GM19468 (cell line): ENCODE results near the gene CTU2.

Experiments used
- ATAC-seq: cut with Tn5 transposase; IDR thresholded peaks from one replicate; pipeline ENCODE4 v1.9.1; 2021; ENCODE audit warnings: mild to moderate bottlenecking, moderate library complexity, moderate number of reproducible peaks; ENCODE audit not compliant: unreplicated experiment; ENCODE audit errors: extremely low read depth

CTU2 gene

DNA sequence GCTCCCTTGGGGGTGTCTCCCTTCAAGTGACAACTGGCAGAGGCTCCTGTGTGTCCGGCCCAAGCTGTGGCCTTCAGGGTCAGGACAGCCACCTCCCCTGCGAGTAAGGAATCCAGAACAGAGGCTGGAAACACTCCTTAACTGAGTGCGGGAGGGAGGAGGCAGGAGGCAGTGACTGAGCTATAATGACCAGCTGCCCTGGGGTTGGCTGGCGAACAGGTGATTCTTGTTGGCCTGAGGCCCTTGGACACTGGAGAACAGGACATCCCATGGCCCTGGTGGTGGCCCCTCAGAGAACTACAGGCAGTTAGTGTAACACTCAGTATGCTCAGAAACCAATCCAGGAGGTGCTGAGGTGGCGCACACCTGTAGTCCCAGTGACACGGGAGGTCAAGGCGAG, 10.6 kb upstream of the CTU2 start:
- no peak for ATAC-seq

DNA sequence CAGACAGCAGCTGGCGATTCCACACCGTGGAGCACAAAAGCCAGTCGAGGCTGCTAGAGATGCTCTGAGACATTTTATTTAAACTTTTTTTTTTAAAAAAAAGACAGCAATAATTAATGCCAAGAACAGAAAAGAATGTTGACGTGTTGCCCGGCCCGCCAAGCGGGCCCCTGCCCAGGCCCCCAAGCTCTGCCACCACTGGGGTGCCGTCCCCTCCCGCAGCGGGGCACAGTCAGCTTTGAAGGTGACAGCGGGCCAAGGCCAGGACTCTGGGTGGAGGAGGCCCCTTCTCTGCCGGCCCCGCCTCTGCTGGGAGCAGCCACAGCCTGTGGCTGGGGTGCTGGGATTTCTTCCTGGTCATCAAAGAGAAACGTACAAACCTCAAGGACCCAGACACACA, 9.9 kb upstream of the CTU2 start:
- ATAC-seq: no peak

GRCh38 chr16:88697116-88697830, 9.0 kb upstream of the CTU2 start:
- ATAC-seq: no peak

DNA sequence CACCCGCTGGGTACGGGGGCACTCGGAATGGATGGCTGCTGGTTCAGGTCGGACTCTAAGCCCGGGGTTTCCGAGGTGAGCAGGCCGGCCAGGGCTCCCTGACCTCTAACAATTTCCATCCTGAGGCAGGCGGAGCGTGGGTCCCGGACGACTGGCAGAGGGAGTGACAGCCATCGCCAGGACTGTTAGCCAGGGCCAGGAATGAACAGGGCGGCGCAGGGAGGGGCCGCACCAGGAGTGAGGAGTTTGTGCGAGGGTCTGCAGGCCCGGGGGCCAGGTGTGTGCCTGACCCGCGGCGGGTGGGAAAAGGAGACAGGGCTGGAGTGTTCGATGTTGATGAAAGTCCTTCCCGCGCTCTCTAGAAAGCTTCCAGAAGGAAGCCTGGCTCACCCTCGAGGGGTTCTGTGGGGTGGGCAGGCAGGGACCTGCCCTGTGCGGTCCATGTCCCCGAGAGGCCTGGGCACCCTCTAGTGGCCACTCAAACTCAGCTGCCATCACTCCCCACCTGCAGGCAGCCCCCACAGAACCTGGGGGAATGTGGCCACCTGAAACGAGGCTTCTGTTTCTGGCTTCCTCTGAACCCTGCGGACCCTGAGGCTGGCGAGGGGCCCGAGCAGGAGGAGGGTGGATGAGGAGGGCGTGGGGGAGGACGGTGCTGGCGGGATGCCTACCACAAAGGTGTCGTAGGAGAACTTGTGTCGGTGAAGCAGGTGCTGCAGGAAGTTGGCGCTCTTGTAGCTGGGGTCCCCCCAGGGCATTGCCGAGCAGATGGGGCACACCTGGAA, 8.3 kb upstream of the CTU2 start:
- no peak for ATAC-seq

GRCh38 chr16:88698646-88699045, 7.7 kb upstream of the CTU2 start:
- no peak for ATAC-seq

GRCh38 chr16:88699180-88699579, 7.1 kb upstream of the CTU2 start:
- ATAC-seq: no peak

GRCh38 chr16:88700322-88700635, 6.0 kb upstream of the CTU2 start:
- ATAC-seq: no peak

DNA sequence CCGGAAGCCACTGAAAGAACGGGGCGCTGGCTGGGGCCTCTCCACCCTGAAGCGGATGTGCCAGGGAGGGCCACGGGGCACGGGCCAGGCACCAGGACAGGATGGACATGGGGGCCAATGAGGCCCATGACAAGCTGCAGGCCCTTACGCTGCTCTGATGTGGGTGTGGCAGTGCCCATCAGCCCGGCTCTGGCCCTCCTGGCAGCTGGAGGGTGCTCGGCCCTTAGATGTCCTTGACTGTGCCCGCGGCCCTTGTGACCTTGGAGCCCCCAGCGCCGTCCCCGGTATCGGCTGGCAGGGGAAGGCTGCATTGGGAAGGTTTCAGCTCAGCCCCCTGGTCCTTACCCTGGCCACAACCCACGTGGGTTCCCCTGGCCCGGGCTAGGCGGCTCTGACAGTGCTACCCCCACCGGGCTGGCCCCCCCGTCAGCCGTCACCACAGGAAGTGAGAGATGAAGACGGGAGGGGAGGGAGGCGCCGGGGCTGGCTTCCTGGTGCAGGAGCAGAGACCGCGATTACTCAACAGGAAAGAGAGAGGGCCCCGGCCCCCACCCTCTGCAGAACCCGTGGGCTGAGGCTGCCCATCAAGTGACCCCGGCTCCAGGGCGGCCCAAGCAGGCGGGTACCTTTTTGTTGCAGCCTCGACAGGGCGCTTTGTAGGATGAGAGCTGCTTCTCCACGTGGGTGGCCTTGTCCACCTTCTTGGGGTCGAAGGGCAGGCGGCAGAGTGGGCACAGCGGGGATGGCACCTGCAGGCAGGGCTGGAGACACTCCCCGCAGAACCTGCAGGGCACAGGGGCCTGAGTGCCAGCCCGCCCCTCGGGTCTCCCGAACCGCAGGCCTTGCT, 5.4 kb upstream of the CTU2 start:
- ATAC-seq: no peak

DNA sequence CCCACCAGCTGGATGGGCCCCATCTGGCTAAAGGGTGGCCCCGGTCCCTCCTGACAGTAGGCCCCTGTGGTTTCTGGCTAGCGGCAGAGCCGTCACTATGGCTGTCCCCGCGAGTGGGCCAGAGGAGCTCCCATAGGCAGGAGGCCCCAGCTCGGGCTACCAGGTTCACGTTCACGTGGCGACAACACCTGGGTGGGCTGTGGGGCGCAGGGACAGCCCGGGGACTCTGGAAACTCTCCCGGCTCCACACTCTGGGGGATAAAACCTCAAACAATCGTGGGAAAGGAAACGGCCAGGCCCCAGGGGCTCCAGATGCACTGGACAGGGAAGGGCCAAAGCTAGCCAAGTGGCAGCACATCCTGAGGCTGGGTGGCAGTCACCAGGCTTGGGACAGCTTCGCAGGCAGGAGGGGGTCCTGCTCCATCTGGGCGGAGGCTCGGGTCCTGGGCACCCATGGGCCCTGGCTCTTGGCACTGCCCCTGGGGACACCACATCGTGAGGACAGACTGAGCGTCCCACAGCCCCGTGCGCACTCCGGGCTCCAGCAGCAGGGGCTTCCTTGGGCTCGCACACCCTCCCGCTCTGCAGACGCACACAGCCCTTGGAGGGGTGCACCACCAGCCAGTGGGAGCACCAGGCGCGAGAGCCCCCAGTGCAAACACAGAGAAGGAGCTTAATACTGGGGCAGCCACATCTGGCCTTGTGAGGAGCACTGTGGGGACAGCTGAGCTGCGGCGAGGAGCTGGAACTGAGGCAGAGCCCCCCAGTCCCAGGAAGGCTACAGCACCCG, 4.5 kb upstream of the CTU2 start:
- ATAC-seq: no peak

DNA sequence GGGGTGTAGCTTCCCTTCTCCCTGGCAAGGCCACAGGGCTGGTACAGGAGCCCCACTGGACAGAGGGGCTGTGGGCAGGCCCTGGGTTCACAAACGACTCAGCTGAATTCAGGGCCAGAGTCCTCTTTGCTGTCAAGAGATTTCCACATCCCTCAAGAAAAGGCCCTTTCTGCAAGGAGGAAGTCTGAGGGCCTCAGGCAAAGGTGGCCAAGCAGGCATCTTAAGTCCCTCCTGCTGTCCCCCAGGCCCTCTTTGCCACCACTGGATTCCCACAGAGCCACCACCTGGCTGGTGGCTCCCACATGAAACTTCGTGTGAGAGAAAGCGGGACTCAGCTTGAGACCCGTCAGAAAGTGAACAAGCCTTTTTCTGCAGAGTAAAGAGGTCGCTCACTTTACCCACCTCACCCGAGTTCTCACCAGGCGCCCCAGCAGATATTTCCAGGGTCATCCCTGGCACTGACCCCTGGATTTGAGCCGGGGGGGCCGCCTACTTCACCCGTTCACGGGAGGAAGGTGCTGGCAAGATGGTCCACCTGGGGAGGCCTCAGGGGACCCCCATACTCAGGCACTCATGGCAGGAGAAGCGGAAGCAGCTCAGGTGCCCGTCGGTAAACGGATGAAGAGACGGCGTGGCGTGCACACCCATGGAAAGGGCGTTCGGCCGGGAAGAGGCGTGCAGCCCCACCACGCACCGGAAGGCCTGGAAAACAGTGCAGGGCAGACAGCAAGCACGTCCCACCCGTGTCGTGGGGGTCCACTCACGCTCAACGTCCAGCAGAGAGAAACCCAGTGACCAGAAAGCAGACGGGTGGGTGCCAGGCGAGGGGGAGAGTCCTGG, 3.7 kb upstream of the CTU2 start:
- ATAC-seq: no peak

- ATAC-seq: no peak
Measured at GRCh38 chr16:88703486-88704309, 2.6 kb upstream of the CTU2 start.

- ATAC-seq: no peak
Measured at GRCh38 chr16:88705076-88705684, 1.1 kb upstream of the CTU2 start.

GRCh38 chr16:88705801-88706228, 488 bp upstream of the CTU2 start:
- ATAC-seq: no peak

DNA sequence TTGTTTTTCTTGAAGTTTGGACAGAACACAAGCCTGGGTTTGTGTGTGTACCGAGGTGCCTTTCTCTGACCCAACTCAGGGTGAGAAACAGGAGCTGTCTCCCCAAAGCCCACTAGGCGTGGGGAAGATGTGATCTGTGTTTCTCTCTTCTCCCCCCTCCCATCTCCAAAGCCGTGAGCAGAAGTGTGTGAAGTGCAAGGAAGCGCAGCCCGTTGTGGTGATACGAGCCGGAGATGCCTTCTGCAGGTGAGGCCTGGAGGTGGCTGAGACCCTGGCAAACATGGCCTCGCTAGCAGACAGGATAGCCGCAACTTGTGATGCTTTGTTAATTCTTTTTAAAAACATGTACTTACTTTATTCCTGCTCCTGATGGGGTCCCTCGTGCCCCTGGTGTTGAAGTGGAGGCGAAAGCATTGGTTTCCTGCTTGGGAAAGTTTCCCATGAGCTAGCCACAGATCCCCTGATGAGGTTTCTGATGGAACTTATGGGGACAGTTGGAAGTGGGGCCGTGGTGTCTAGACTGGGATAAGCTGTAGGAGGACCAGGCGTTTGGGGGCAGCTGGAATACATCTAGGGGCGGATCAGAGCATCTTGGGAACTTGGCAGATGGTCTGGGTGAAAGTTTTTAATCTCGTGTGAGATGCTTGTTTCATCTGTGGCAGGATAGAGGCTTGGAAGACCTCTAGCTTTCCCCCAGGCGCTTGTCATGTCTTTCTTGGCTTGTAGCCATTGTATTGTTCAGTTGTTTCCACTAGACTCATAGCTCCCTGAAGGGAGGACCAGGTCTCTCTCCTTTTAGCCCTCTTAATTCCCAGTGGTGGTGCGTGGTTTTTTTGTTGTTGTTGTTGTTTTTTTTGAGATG, 893 bp downstream of the CTU2 start:
- ATAC-seq: no peak

DNA sequence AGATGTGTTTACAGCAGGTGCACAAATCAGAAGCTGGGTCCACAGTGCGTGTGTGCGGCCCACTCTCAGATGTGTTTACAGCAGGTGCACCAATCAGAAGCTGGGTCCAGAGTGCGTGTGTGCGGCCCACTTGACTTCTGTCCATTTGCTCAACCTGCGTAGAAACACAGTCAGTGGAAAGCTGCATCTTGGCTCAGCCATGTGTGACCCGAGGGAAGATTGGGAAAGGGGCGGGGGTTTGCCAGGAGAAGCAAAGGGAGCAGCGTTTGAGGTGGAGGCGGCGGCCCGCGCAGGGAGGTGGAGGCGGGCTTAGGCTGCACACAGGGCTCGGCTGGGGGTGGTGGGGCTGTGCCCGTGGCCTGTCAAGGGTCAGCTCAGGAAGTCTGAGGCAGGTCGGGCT, 4.3 kb downstream of the CTU2 start:
- ATAC-seq: no peak

- ATAC-seq: no peak
Measured at GRCh38 chr16:88711750-88712340, 5.5 kb downstream of the CTU2 start.
